ENCODE data around the gene PSMD1. TPM values are rescaled to one million over a fixed set of nuclear protein-coding genes. Genes with fewer than 3 reads are reported as not detected.

PSMD1 gene
- polyA plus RNA-seq, 1 donor from 2014 or later, result 83.8 TPM

- no peaks in the 10 kb centered on the region for H3K27me3 ChIP-seq (ENCODE audit: insufficient read depth, low read depth, low read length)
- H3F3A ChIP-seq (ENCODE audit: insufficient read depth, low read length, poor library complexity, severe bottlenecking), result no peaks in the 10 kb centered on the region
- no peaks in the 10 kb centered on the region for H3K9me3 ChIP-seq (ENCODE audit: low read length)
- H3K4me3 ChIP-seq (ENCODE audit: low read length), result no peak overlapping the region
- H4K20me1 ChIP-seq (ENCODE audit: insufficient read depth), result no peaks in the 10 kb centered on the region
- H3K27ac ChIP-seq (ENCODE audit: low read length), result no peak overlapping the region
- TF ChIP-seq TAF1 (IDR thresholded peaks at IDR 0.05; ENCODE audit: low read depth) (no peak), RAD21 (conservative IDR thresholded peaks at IDR 0.05) (no peak), SMC3 (conservative IDR thresholded peaks at IDR 0.05; ENCODE audit: poor library complexity) (no peak), MXI1 (conservative IDR thresholded peaks at IDR 0.05; ENCODE audit: poor library complexity, severe bottlenecking) (no peak), EP300 (conservative IDR thresholded peaks at IDR 0.05; ENCODE audit: poor library complexity, severe bottlenecking) (no peak), EZH2 (IDR thresholded peaks at IDR 0.05; ENCODE audit: borderline replicate concordance, insufficient read depth, low read length, poor library complexity, severe bottlenecking) (no peak), REST (IDR thresholded peaks at IDR 0.05; ENCODE audit: borderline replicate concordance) (no peak), POLR2AphosphoS5 (IDR thresholded peaks at IDR 0.05) (no peak), CTCF (IDR thresholded peaks at IDR 0.05; ENCODE audit: poor library complexity, severe bottlenecking) (no peak)
- no peak overlapping the region for H3K9ac ChIP-seq (ENCODE audit: low read length)
- H3K36me3 ChIP-seq (ENCODE audit: insufficient read depth, low read length), result peaks cover 5% of the 10 kb centered on the region
- H2AFZ ChIP-seq (ENCODE audit: low read depth, low read length), result no peak overlapping the region
- H3K79me2 ChIP-seq (replicated peaks; ENCODE audit: insufficient read depth, low read length), result no peaks in the 10 kb centered on the region
- H3K9me2 ChIP-seq (ENCODE audit: insufficient read depth, low read length), result no peaks in the 10 kb centered on the region
- no peak overlapping the region for H3K4me2 ChIP-seq (ENCODE audit: low read length)
Observed at GRCh38 chr2:231144896-231145295, 88.2 kb downstream of the PSMD1 start.

GRCh38 chr2:231146665-231147064 is 90.0 kb downstream of the PSMD1 start:
- TF ChIP-seq TAF1 (IDR thresholded peaks at IDR 0.05; ENCODE audit: low read depth) (no peak), CTCF (IDR thresholded peaks at IDR 0.05; ENCODE audit: poor library complexity, severe bottlenecking) (no peak), SMC3 (conservative IDR thresholded peaks at IDR 0.05; ENCODE audit: poor library complexity) (no peak), RAD21 (conservative IDR thresholded peaks at IDR 0.05) (no peak), EZH2 (IDR thresholded peaks at IDR 0.05; ENCODE audit: borderline replicate concordance, insufficient read depth, low read length, poor library complexity, severe bottlenecking) (no peak)
- H3K4me2 ChIP-seq (ENCODE audit: low read length), result no peak overlapping the region

More at GRCh38 chr2:231146665-231147064, 90.0 kb downstream of the PSMD1 start:
- Histone ChIP-seq H3K27me3 (ENCODE audit: insufficient read depth, low read depth, low read length) (no peaks in the 10 kb centered on the region), H3F3A (ENCODE audit: insufficient read depth, low read length, poor library complexity, severe bottlenecking) (no peaks in the 10 kb centered on the region), H3K9me2 (ENCODE audit: insufficient read depth, low read length) (no peaks in the 10 kb centered on the region), H3K36me3 (ENCODE audit: insufficient read depth, low read length) (peaks cover 5% of the 10 kb centered on the region), H4K20me1 (ENCODE audit: insufficient read depth) (no peaks in the 10 kb centered on the region), H3K9ac (ENCODE audit: low read length) (no peak overlapping the region), H2AFZ (ENCODE audit: low read depth, low read length) (no peak overlapping the region), H3K27ac (ENCODE audit: low read length) (no peak overlapping the region), H3K79me2 (replicated peaks; ENCODE audit: insufficient read depth, low read length) (no peaks in the 10 kb centered on the region), H3K9me3 (ENCODE audit: low read length) (no peaks in the 10 kb centered on the region), H3K4me3 (ENCODE audit: low read length) (no peak overlapping the region)
